Uterus (tissue), 2 donors: ENCODE results near the gene FXYD6.

Experiments used
- CTCF ChIP-seq, 4 experiments: fragments of 200-600 bp in 2 of 4; fragments of 450-650 bp in 2 of 4; sonication (generic) in 2 of 4; IDR thresholded peaks; one replicate each; pipeline ENCODE4 v1.5.1; 2016 to 2019; ENCODE audit warnings: antibody characterized with exemption in 4 of 4, mild to moderate bottlenecking in 2 of 4, moderate library complexity in 1 of 4
- POLR2A ChIP-seq, 2 donors: fragments of 450-650 bp; IDR thresholded peaks; one replicate each; pipeline ENCODE4 v1.6.1; 2016; ENCODE audit warnings: antibody characterized with exemption in 2 of 2, mild to moderate bottlenecking in 1 of 2, moderate library complexity in 1 of 2

DNA sequence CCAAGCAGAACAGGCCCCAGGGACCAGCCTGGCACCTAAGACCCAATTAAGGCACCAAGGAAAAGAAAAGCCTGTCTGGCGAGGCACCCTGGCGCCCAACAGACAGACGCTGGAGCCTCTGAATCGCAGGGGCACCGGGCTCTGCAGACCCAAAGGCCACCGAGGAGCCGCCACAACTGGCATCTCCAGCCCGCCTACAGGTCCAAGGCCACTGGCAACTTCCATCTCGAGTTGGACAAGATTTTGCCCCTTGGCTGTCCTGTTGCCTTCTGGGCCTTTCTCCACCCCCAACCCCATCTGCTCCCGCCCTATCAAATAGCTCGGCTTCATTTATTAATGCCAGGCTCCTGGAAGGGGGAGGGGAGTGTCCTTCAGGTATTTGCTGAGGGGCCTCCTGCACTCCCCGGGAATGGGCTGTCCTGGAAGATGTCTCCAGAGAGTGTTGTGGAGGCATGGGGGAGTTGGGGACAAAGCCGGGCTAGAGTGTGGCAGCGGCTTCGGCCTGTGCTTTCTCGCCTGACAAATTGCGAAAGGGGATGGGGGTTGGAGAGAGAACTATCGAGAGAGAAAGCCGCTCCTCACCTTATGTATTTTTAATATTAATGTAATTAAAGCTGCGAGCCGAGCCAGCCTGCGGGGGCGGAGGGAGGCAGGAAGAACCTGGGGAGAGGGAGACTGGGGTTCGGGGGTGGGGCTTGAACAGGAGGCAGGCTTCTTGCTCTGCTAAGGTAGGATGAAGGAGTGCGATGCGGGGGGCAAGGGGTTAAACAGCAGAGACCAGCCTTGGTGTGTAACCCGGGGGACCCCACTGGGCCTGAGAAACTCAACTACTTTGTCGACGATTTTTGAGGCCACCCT, 81.5 kb downstream of the FXYD6 start:
- TF ChIP-seq CTCF (IDR thresholded peaks at IDR 0.05): no peak
- no peak for TF ChIP-seq POLR2A (IDR thresholded peaks at IDR 0.05)
